GM12878 (cell line): ENCODE results near the gene PLA2G5. TPM values are rescaled to one million over a fixed set of nuclear protein-coding genes. Genes with fewer than 3 reads are reported as not detected.

ENCODE experiments used
- ATAC-seq: fragments of 200-7000 bp; cut with Tn5 transposase; 3 replicates; pipeline ENCODE4 v1.9.1; 2020; ENCODE audit warnings: mild to moderate bottlenecking, moderate library complexity
- BruUV-seq: library from RNA; stranded (reverse); fragments of 400-500 nt; replicated peaks from 2 replicates; lab custom pipeline; 2021; lab: Mats Ljungman, UMichigan
- CTCF ChIA-PET: fragments of 300-600 bp; sonication (Branson Sonifier 250); formaldehyde crosslinking; extraction: SDS; loops from one replicate; lab custom pipeline; 2021; ENCODE audit warnings: inconsistent platforms; lab: Yijun Ruan, JAX
- POLR2A ChIA-PET: fragments of 350-600 bp; formaldehyde crosslinking; extraction: SDS; loops from one replicate; lab custom pipeline; 2021; ENCODE audit warnings: inconsistent platforms; lab: Charles Lee
- RAD21 ChIA-PET: fragments of 300-600 bp; sonication (Branson Sonifier 250); formaldehyde crosslinking; loops from one replicate; lab custom pipeline; 2023; ENCODE audit warnings: antibody characterized with exemption; ENCODE audit not compliant: unreplicated experiment; lab: Charles Lee
- SMC1A ChIA-PET: fragments of 300-600 bp; sonication (Branson Sonifier 250); formaldehyde crosslinking; loops from one replicate; lab custom pipeline; 2023; ENCODE audit not compliant: unreplicated experiment, uncharacterized antibody; lab: Charles Lee
- DNase-seq: peaks from one replicate; pipeline ENCODE4 v3.0.0-alpha.2; 2011; ENCODE audit warnings: low read depth, low spot score
- FAIRE-seq: peaks from 3 replicates; lab custom pipeline; 2011; peaks lifted over from hg19 to GRCh38; lab: Jason Lieb, UNC
- H2AFZ ChIP-seq: 2 replicates; pipeline ENCODE4 v1.6.0; 2011; ENCODE audit warnings: low read depth, low read length, control low read depth; ENCODE audit not compliant: control insufficient read depth
- H3K27ac ChIP-seq: 2 replicates; pipeline ENCODE4 v1.5.1; 2011; ENCODE audit warnings: control low read depth; ENCODE audit not compliant: control insufficient read depth, insufficient read depth
- H3K27me3 ChIP-seq, 2 experiments: replicated peaks in 1 of 2; 2 replicates each; pipeline versions ENCODE4 v1.6.0 to v1.6.1; 2011; ENCODE audit warnings: low read length in 1 of 2; ENCODE audit not compliant: control insufficient read depth in 2 of 2, insufficient read depth in 2 of 2
- H3K36me3 ChIP-seq, 2 experiments: 2 replicates each; pipeline ENCODE4 v1.5.1; 2011; ENCODE audit warnings: low read length in 1 of 2; ENCODE audit not compliant: control insufficient read depth in 2 of 2, insufficient read depth in 2 of 2
- H3K4me1 ChIP-seq: 2 replicates; pipeline ENCODE4 v1.6.1; 2011; ENCODE audit warnings: mild to moderate bottlenecking, low read length, moderate library complexity, mixed read lengths; ENCODE audit not compliant: control insufficient read depth, insufficient read depth
- H3K4me2 ChIP-seq: 2 replicates; pipeline ENCODE4 v1.6.0; 2011; ENCODE audit warnings: control low read depth; ENCODE audit not compliant: control insufficient read depth, insufficient read depth
- H3K4me3 ChIP-seq: fragments of 200-600 bp; sonication (generic); 2 replicates; pipeline ENCODE4 v1.5.1; 2016
- H3K79me2 ChIP-seq: 2 replicates; pipeline ENCODE4 v1.6.0; 2011; ENCODE audit warnings: low read length; ENCODE audit not compliant: control insufficient read depth, insufficient read depth
- H3K9ac ChIP-seq: 2 replicates; pipeline ENCODE4 v1.8.0; 2011; ENCODE audit warnings: low read length, control low read depth, mixed read lengths; ENCODE audit not compliant: control insufficient read depth, insufficient read depth
- H3K9me3 ChIP-seq: replicated peaks from 3 replicates; pipeline ENCODE4 v1.5.1; 2011; ENCODE audit warnings: mild to moderate bottlenecking, low read length; ENCODE audit not compliant: control insufficient read depth, insufficient read depth
- H4K20me1 ChIP-seq: 2 replicates; pipeline ENCODE4 v1.6.0; 2011; ENCODE audit not compliant: control insufficient read depth, insufficient read depth
- BCL11A ChIP-seq: IDR thresholded peaks from 2 replicates; pipeline ENCODE4 v1.6.1; 2011; ENCODE audit warnings: low read depth, low read length
- BMI1 ChIP-seq: fragments of 450-650 bp; IDR thresholded peaks from 2 replicates; pipeline ENCODE4 v1.6.1; 2016; ENCODE audit warnings: mild to moderate bottlenecking, moderate library complexity, borderline replicate concordance
- CBFB ChIP-seq: IDR thresholded peaks from 2 replicates; pipeline ENCODE4 v1.6.1; 2016; ENCODE audit warnings: antibody characterized with exemption, low read depth
- CREB1 ChIP-seq: IDR thresholded peaks from 2 replicates; pipeline ENCODE4 v1.6.1; 2012; ENCODE audit warnings: low read depth, mild to moderate bottlenecking, inconsistent platforms
- IRF4 ChIP-seq: IDR thresholded peaks from 2 replicates; pipeline ENCODE4 v1.6.1; 2011; ENCODE audit warnings: low read depth, low read length
- KDM1A ChIP-seq: fragments of 200-600 bp; sonication (generic); IDR thresholded peaks from 2 replicates; pipeline ENCODE4 v1.6.1; 2016; ENCODE audit warnings: borderline replicate concordance
- KLF5 ChIP-seq: fragments of 450-650 bp; IDR thresholded peaks from 2 replicates; pipeline ENCODE4 v1.6.1; 2014; ENCODE audit warnings: mild to moderate bottlenecking; ENCODE audit not compliant: partially characterized antibody
- MTA2 ChIP-seq: fragments of 450-650 bp; IDR thresholded peaks from 2 replicates; pipeline ENCODE4 v1.6.1; 2016; ENCODE audit warnings: low read depth, mild to moderate bottlenecking, moderate library complexity
- NFIC ChIP-seq: IDR thresholded peaks from 2 replicates; pipeline ENCODE4 v1.6.1; 2012; ENCODE audit warnings: low read depth, mild to moderate bottlenecking, inconsistent platforms, low read length, moderate library complexity
- NR2C2 ChIP-seq: IDR thresholded peaks from 2 replicates; pipeline ENCODE4 v1.6.1; 2011; ENCODE audit warnings: borderline replicate concordance, low read depth; ENCODE audit not compliant: control insufficient read depth, insufficient read length
- PML ChIP-seq: IDR thresholded peaks from 2 replicates; pipeline ENCODE4 v1.6.1; 2012; ENCODE audit warnings: low read length, inconsistent platforms
- POLR2A ChIP-seq: IDR thresholded peaks from 2 replicates; pipeline ENCODE4 v1.6.1; 2011; ENCODE audit warnings: low read depth, mild to moderate bottlenecking, low read length
- RAD21 ChIP-seq: IDR thresholded peaks from 2 replicates; pipeline ENCODE4 v1.6.1; 2011; ENCODE audit warnings: mild to moderate bottlenecking, low read depth, low read length, moderate library complexity; ENCODE audit not compliant: insufficient read depth
- SPI1 ChIP-seq: IDR thresholded peaks from 2 replicates; pipeline ENCODE4 v1.6.1; 2011; ENCODE audit warnings: low read depth, mild to moderate bottlenecking, low read length, moderate library complexity, borderline replicate concordance; ENCODE audit not compliant: insufficient read depth
- SREBF1 ChIP-seq: IDR thresholded peaks from 2 replicates; pipeline ENCODE4 v1.6.1; 2012; ENCODE audit warnings: mild to moderate bottlenecking, low read length
- STAT1 ChIP-seq: fragments of 450-650 bp; conservative IDR thresholded peaks from 2 replicates; pipeline ENCODE4 v1.6.1; 2014; ENCODE audit warnings: antibody characterized with exemption, mild to moderate bottlenecking
- ZNF622 ChIP-seq: fragments of 450-650 bp; IDR thresholded peaks from 2 replicates; pipeline ENCODE4 v1.6.1; 2017; ENCODE audit warnings: mild to moderate bottlenecking, inconsistent platforms
- ZSCAN29 ChIP-seq: fragments of 450-650 bp; IDR thresholded peaks from 2 replicates; pipeline ENCODE4 v1.6.1; 2017; ENCODE audit warnings: mild to moderate bottlenecking, moderate library complexity
- WGBS: methylation state at CpG from one replicate; pipeline ENCODE4 v1.1.6; 2016; ENCODE audit warnings: low lambda C conversion rate; ENCODE audit not compliant: insufficient replicate concordance, insufficient coverage; ENCODE audit errors: missing lambda C conversion rate; 5-methylcytosine and 5-hydroxymethylcytosine counted together
- in situ Hi-C: fragments of 300-500 bp; cut with MboI; formaldehyde crosslinking; loops from 9 replicates; pipeline ENCODE4 v1.14.3; 2018; ENCODE audit warnings: mixed read lengths
- intact Hi-C: fragments of 100-400 bp; cut with micrococcal nuclease; formaldehyde crosslinking; loops from one replicate; pipeline ENCODE4 v1.14.2; 2022; ENCODE audit not compliant: unreplicated experiment
- polyA plus RNA-seq, 11 experiments: library from polyadenylated mRNA; depleted of rRNA in 4 of 11; unstranded in 6 of 11; stranded (reverse) in 5 of 11; fragments of >200 nt; fragmentation: Nextera tagmentation in 4 of 11; fragmentation: Illumina TruSeq in 1 of 11; extraction: Ambion mirVana in 4 of 11; extraction: Trizol in 1 of 11; gene quantifications; 1 replicate in 1 of 11; 2 replicates in 10 of 11; pipeline versions ENCODE4 v1.2.1 to v1.2.3, GENCODE V29; 2011 to 2016; ENCODE audit warnings: inconsistent platforms in 2 of 11, missing spikeins in 2 of 11, low read depth in 1 of 11
- total RNA-seq, 4 experiments: library from RNA; depleted of rRNA in 3 of 4; stranded (reverse); fragments of >200 nt in 3 of 4; fragmentation: Illumina TruSeq in 1 of 4; extraction: Trizol in 1 of 4; gene quantifications; 2 replicates each; pipeline versions ENCODE4 v1.2.1 to v1.2.3, GENCODE V29; 2013 to 2021
- TF ChIP-seq, protein P1 (sequence below): IDR thresholded peaks from 2 replicates; pipeline ENCODE4 v1.6.1; 2012; ENCODE audit warnings: improper control_type of control experiment, low read depth, low read length; ENCODE audit not compliant: insufficient replicate concordance
- TF ChIP-seq, protein P2 (sequence below): fragments of 450-650 bp; formaldehyde crosslinking; IDR thresholded peaks from 2 replicates; pipeline ENCODE4 v1.4.0; 2022; ENCODE audit warnings: mild to moderate bottlenecking, moderate library complexity

PLA2G5 gene
- total and polyA plus RNA-seq, 10 of the 15 experiments (the other 5 are each of a cell fraction or from before 2014, with no cell fraction given), result 0.10 to 0.19 (median 0.17) TPM; not detected in 7

DNA sequence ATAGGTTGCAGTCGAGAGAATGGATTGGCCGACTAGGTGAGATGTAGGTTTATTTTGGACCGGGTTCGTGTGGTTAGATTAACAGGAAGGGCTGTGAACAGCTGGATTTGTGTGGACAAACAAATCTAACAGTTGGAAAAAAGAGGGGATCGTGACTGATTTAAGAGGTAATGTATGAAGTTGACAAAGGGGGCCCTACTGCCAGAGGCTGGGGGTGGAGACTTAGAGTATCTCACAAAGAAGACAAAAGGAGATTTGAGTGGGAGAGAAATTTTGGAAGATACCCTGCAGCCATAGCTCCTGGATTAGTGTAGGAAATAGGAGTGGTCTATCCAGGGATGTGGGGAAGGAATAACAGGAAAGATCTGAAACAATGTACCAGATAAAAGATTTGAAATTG lies 38.8 kb upstream of the PLA2G5 start:
- FAIRE-seq, result no peak
- Histone ChIP-seq H2AFZ (no peak overlapping the region), H4K20me1 (no peaks in the 10 kb centered on the region), H3K79me2 (no peaks in the 10 kb centered on the region), H3K4me3 (no peak overlapping the region), H3K4me2 (no peak overlapping the region), H3K4me1 (no peaks in the 10 kb centered on the region), H3K27ac (no peak overlapping the region), H3K36me3 (no peaks in the 10 kb centered on the region), H3K9me3 (no peaks in the 10 kb centered on the region; the same call in 1 of the 3 replicates), H3K9ac (no peak overlapping the region), H3K27me3 (no peaks in the 10 kb centered on the region; a peak in 2 of 4 replicates)
- SMC1A ChIA-PET, result no interaction called here
- TF ChIP-seq ZSCAN29 (no peak), KDM1A (no peak), RAD21 (no peak), CREB1 (no peak), BCL11A (no peak), POLR2A (no peak), CBFB (no peak), SPI1 (no peak), ZNF622 (no peak), NFIC (no peak), STAT1 (no peak), NR2C2 (no peak), KLF5 (no peak), MTA2 (no peak), BMI1 (no peak), IRF4 (no peak), SREBF1 (no peak), PML (no peak)
- TF ChIP-seq, protein P1, sequence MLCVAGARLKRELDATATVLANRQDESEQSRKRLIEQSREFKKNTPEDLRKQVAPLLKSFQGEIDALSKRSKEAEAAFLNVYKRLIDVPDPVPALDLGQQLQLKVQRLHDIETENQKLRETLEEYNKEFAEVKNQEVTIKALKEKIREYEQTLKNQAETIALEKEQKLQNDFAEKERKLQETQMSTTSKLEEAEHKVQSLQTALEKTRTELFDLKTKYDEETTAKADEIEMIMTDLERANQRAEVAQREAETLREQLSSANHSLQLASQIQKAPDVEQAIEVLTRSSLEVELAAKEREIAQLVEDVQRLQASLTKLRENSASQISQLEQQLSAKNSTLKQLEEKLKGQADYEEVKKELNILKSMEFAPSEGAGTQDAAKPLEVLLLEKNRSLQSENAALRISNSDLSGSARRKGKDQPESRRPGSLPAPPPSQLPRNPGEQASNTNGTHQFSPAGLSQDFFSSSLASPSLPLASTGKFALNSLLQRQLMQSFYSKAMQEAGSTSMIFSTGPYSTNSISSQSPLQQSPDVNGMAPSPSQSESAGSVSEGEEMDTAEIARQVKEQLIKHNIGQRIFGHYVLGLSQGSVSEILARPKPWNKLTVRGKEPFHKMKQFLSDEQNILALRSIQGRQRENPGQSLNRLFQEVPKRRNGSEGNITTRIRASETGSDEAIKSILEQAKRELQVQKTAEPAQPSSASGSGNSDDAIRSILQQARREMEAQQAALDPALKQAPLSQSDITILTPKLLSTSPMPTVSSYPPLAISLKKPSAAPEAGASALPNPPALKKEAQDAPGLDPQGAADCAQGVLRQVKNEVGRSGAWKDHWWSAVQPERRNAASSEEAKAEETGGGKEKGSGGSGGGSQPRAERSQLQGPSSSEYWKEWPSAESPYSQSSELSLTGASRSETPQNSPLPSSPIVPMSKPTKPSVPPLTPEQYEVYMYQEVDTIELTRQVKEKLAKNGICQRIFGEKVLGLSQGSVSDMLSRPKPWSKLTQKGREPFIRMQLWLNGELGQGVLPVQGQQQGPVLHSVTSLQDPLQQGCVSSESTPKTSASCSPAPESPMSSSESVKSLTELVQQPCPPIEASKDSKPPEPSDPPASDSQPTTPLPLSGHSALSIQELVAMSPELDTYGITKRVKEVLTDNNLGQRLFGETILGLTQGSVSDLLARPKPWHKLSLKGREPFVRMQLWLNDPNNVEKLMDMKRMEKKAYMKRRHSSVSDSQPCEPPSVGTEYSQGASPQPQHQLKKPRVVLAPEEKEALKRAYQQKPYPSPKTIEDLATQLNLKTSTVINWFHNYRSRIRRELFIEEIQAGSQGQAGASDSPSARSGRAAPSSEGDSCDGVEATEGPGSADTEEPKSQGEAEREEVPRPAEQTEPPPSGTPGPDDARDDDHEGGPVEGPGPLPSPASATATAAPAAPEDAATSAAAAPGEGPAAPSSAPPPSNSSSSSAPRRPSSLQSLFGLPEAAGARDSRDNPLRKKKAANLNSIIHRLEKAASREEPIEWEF, result no peak
- TF ChIP-seq, protein P2, sequence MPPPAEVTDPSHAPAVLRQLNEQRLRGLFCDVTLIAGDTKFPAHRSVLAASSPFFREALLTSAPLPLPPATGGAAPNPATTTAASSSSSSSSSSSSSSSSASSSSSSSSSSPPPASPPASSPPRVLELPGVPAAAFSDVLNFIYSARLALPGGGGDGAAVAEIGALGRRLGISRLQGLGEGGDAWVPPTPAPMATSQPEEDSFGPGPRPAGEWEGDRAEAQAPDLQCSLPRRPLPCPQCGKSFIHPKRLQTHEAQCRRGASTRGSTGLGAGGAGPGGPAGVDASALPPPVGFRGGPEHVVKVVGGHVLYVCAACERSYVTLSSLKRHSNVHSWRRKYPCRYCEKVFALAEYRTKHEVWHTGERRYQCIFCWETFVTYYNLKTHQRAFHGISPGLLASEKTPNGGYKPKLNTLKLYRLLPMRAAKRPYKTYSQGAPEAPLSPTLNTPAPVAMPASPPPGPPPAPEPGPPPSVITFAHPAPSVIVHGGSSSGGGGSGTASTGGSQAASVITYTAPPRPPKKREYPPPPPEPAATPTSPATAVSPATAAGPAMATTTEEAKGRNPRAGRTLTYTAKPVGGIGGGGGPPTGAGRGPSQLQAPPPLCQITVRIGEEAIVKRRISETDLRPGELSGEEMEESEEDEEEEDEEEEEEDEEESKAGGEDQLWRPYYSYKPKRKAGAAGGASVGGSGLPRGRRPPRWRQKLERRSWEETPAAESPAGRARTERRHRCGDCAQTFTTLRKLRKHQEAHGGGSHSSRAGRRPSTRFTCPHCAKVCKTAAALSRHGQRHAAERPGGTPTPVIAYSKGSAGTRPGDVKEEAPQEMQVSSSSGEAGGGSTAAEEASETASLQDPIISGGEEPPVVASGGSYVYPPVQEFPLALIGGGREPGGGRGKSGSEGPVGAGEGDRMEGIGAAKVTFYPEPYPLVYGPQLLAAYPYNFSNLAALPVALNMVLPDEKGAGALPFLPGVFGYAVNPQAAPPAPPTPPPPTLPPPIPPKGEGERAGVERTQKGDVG, result no peak
- CTCF ChIA-PET, result no interaction called here
- 39% methylated on average over 5 of the region's 5 CpGs for WGBS
- RAD21 ChIA-PET, result no interaction called here
- intact Hi-C loops (no loop called here), in situ Hi-C loops (no loop called here)
- no peak for DNase-seq
- no TSS peak for BruUV-seq
- ATAC-seq, result no peak
- POLR2A ChIA-PET, result no interaction called here
